Kidney (tissue), 14 donors: ENCODE measurements around the gene ARHGAP26. TPM values are rescaled to one million over a fixed set of nuclear protein-coding genes. Genes with fewer than 3 reads are reported as not detected.
"Not testable (repeated sequence)": the region's sequence is repeated elsewhere in the genome, so short reads cannot be mapped to it uniquely, and the experiment has no call there.

Source experiments
- DNase-seq, 5 donors: peaks; one replicate each; pipeline ENCODE4 v3.0.0-alpha.2; 2013 to 2020
- FAIRE-seq: peaks from 2 replicates; lab custom pipeline; 2012; peaks lifted over from hg19 to GRCh38; lab: Jason Lieb, UNC
- H3K27ac ChIP-seq, 2 donors: one replicate each; pipeline ENCODE4 v1.7.0; 2013; ENCODE audit warnings: low read depth in 2 of 2, low read length in 2 of 2, inconsistent platforms in 1 of 2
- H3K27me3 ChIP-seq: one replicate; pipeline ENCODE4 v1.7.1; 2013; ENCODE audit warnings: low read length, inconsistent platforms; ENCODE audit not compliant: control insufficient read depth, insufficient read depth
- H3K36me3 ChIP-seq, 3 donors: one replicate each; pipeline versions ENCODE4 v1.7.0 to v1.7.1; 2013; ENCODE audit warnings: low read length in 3 of 3, control low read depth in 1 of 3, inconsistent platforms in 1 of 3; ENCODE audit not compliant: insufficient read depth in 3 of 3, control insufficient read depth in 2 of 3
- H3K4me1 ChIP-seq, 3 donors: one replicate each; pipeline versions ENCODE4 v1.7.0 to v1.7.1; 2013; ENCODE audit warnings: low read length in 3 of 3, inconsistent platforms in 1 of 3, low read depth in 1 of 3; ENCODE audit not compliant: control insufficient read depth in 2 of 3, insufficient read depth in 2 of 3
- H3K4me3 ChIP-seq, 3 donors: one replicate each; pipeline versions ENCODE4 v1.7.0 to v1.8.1; 2013; ENCODE audit warnings: low read length in 3 of 3, control low read depth in 1 of 3, inconsistent platforms in 1 of 3
- H3K9ac ChIP-seq, 3 donors: one replicate each; pipeline versions ENCODE4 v1.7.0 to v1.7.1; 2013; ENCODE audit warnings: low read length in 3 of 3, control low read depth in 1 of 3, inconsistent platforms in 1 of 3
- H3K9me3 ChIP-seq, 3 donors: one replicate each; pipeline versions ENCODE4 v1.7.0 to v1.7.1; 2013; ENCODE audit warnings: low read length in 3 of 3, control low read depth in 1 of 3, inconsistent platforms in 1 of 3; ENCODE audit not compliant: control insufficient read depth in 2 of 3, insufficient read depth in 1 of 3
- intact Hi-C: fragments of 100-400 bp; cut with DNase I; formaldehyde crosslinking; loops from one replicate; pipeline ENCODE4 v1.11.1; 2022
- polyA plus RNA-seq: library from polyadenylated mRNA; stranded (reverse); fragments of 350-450 nt; fragmentation: Illumina TruSeq; extraction: RNeasy Lipid Tissue Mini Kit (QIAGEN cat#74804); gene quantifications from one replicate; pipeline ENCODE4 v1.2.3, GENCODE V29; 2014; ENCODE audit warnings: low read depth, low replicate concordance; ENCODE audit not compliant: insufficient read depth
- total RNA-seq: library from RNA; stranded (reverse); fragmentation: NEBNext Ultra II Directional; extraction: Animal tissue kit (Norgen Biotek cat#: 25700); gene quantifications from one replicate; pipeline ENCODE4 v1.2.1, GENCODE V29; 2021
- TF ChIP-seq, protein P1 (sequence below): IDR thresholded peaks from 3 replicates; pipeline ENCODE4 v1.5.1; 2012; ENCODE audit warnings: mild to moderate bottlenecking, moderate library complexity, borderline replicate concordance; ENCODE audit not compliant: insufficient read depth; ENCODE audit errors: extremely low read depth
- donor health status: control.
- donor health status: control.
- donor health status: control.
- donor health status: control.
- donor health status: control.
- donor health status: DM: yes; HTN: yes; CAD: no.
- donor health status: Normal renal cell carcinoma (clear cell type).

The ARHGAP26 gene
- total and polyA plus RNA-seq, 2 donors from 2014 or later = 2.5 to 85.7 TPM

- DNase-seq (no peak), FAIRE-seq (no peak)
- Histone ChIP-seq H3K4me3 (no peak overlapping the region), H3K9me3 (no peaks in the 10 kb centered on the region), H3K36me3 (no peaks in the 10 kb centered on the region), H3K27ac (no peak overlapping the region), H3K4me1 (peaks cover 0 to 5% (median 4%) of the 10 kb centered on the region in 3 donors), H3K27me3 (no peaks in the 10 kb centered on the region), H3K9ac (no peak overlapping the region)
- TF ChIP-seq, protein P1, sequence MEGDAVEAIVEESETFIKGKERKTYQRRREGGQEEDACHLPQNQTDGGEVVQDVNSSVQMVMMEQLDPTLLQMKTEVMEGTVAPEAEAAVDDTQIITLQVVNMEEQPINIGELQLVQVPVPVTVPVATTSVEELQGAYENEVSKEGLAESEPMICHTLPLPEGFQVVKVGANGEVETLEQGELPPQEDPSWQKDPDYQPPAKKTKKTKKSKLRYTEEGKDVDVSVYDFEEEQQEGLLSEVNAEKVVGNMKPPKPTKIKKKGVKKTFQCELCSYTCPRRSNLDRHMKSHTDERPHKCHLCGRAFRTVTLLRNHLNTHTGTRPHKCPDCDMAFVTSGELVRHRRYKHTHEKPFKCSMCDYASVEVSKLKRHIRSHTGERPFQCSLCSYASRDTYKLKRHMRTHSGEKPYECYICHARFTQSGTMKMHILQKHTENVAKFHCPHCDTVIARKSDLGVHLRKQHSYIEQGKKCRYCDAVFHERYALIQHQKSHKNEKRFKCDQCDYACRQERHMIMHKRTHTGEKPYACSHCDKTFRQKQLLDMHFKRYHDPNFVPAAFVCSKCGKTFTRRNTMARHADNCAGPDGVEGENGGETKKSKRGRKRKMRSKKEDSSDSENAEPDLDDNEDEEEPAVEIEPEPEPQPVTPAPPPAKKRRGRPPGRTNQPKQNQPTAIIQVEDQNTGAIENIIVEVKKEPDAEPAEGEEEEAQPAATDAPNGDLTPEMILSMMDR = no peak
- intact Hi-C loops = no loop called here
Observed at GRCh38 chr5:143085319-143085917, 315.2 kb downstream of the ARHGAP26 start.

GRCh38 chr5:143086546-143086907, 316.4 kb downstream of the ARHGAP26 start:
- DNase-seq = peak in 1 of 5 donors; percentile 57
- intact Hi-C loops = no loop called here
- no peaks in the 10 kb centered on the region for H3K36me3 ChIP-seq
- no peak overlapping the region for H3K4me3 ChIP-seq
- TF ChIP-seq, protein P1 = no peak
- no peak overlapping the region for H3K9ac ChIP-seq
- no peaks in the 10 kb centered on the region for H3K9me3 ChIP-seq
- no peaks in the 10 kb centered on the region for H3K27me3 ChIP-seq
- peaks cover 0 to 5% (median 4%) of the 10 kb centered on the region in 3 donors for H3K4me1 ChIP-seq
- no peak for FAIRE-seq
- no peak overlapping the region for H3K27ac ChIP-seq

- TF ChIP-seq, protein P1 = no peak
- Histone ChIP-seq H3K9me3 (no peaks in the 10 kb centered on the region), H3K27ac (no peak overlapping the region), H3K9ac (no peak overlapping the region), H3K4me1 (peaks cover 0 to 5% (median 4%) of the 10 kb centered on the region in 3 donors), H3K36me3 (no peaks in the 10 kb centered on the region), H3K27me3 (no peaks in the 10 kb centered on the region), H3K4me3 (no peak overlapping the region)
- no peak for FAIRE-seq
- DNase-seq = peak in 3 of 5 donors; percentile 59 to 78 (median 67)
- intact Hi-C loops = no loop called here
Observed at GRCh38 chr5:143086908-143087637, 316.9 kb downstream of the ARHGAP26 start.

DNA sequence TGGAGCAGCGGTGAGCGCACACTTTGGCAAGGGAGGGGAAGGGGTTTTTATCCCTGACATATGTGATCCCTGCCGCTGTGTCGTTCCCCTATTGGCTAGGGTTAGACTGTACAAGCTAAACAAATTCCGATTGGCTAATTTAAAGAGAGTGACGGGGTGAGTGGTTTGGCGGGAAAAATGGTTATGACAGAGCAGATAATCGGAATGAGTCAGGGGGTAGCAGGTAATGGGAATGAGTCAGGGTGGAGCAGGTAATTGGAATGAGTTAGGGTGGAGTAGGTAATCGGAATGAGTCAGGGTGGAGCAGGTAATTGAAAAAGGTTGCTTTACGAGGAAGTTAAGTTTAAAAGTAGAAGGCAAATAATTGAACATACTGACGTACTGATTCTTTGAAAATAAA, 318.5 kb downstream of the ARHGAP26 start:
- H3K4me3 ChIP-seq, FAIRE-seq, DNase-seq: not testable (repeated sequence)

DNA sequence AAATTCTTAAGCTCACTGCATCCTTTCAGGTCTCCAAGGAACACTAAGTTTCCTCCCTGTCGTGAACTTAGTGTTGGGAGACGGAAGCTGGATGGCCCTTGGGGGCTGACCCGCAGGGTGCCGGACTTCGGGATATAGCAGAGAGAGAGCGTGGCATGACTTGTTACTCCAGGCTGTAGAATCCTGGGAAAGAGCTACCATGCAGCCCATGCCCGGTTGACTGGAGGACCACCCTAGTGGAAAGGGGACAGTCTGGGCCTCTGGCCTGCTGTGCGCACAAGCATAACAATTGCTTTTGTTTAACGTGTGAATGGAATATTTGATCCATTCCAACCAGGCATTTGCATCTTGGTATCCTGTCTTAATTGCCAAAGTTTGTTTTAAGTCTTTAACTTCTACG, 319.9 kb downstream of the ARHGAP26 start:
- intact Hi-C loops, H3K27ac ChIP-seq, H3K36me3 ChIP-seq, H3K9ac ChIP-seq, H3K4me1 ChIP-seq, H3K9me3 ChIP-seq, H3K27me3 ChIP-seq, DNase-seq, FAIRE-seq, H3K4me3 ChIP-seq: not testable (repeated sequence)

More for the DNA sequence above, 318.5 kb downstream of the ARHGAP26 start:
- H3K36me3 ChIP-seq, H3K27ac ChIP-seq, intact Hi-C loops, H3K4me1 ChIP-seq, H3K9ac ChIP-seq, H3K9me3 ChIP-seq, H3K27me3 ChIP-seq: not testable (repeated sequence)
